Chondrocyte (in vitro differentiated cells): Measurements from ENCODE around the gene PSMD13. TPM values are rescaled to one million over a fixed set of nuclear protein-coding genes. Genes with fewer than 3 reads are reported as not detected.

Experiments
- DNase-seq: peaks from one replicate; pipeline ENCODE4 v3.0.0; 2021; ENCODE audit warnings: mixed read lengths, low spot score
- H3K27ac Mint-ChIP-seq: one replicate; pipeline ENCODE4 v1.8.0; 2021; ENCODE audit warnings: mild to moderate bottlenecking, moderate library complexity, mixed read lengths; ENCODE audit not compliant: unreplicated experiment
- H3K27me3 Mint-ChIP-seq: 2 replicates; pipeline ENCODE4 v1.8.0; 2021; ENCODE audit warnings: low read depth, mixed read lengths
- H3K36me3 Mint-ChIP-seq: 2 replicates; pipeline ENCODE4 v1.8.0; 2021; ENCODE audit warnings: low read depth, mixed read lengths
- H3K4me1 Mint-ChIP-seq: 2 replicates; pipeline ENCODE4 v1.8.0; 2021; ENCODE audit warnings: low read depth, mild to moderate bottlenecking, mixed read lengths
- H3K4me3 Mint-ChIP-seq: one replicate; pipeline ENCODE4 v1.8.0; 2021; ENCODE audit warnings: mild to moderate bottlenecking, moderate library complexity, mixed read lengths; ENCODE audit not compliant: unreplicated experiment
- H3K9me3 Mint-ChIP-seq: 2 replicates; pipeline ENCODE4 v1.8.0; 2021; ENCODE audit warnings: low read depth, mixed read lengths
- CTCF ChIP-seq: fragments of 200-600 bp; sonication (generic); IDR thresholded peaks from 2 replicates; pipeline ENCODE4 v1.5.0; 2021; ENCODE audit warnings: antibody characterized with exemption, mild to moderate bottlenecking, moderate library complexity
- total RNA-seq: library from RNA; stranded (reverse); gene quantifications from 3 replicates; pipeline ENCODE4 v1.2.1, GENCODE V29; 2021

Gene PSMD13
- total RNA-seq, 1 donor from 2014 or later, result 103 TPM

GRCh38 chr11:252666-253065 lies 15.9 kb downstream of the PSMD13 start:
- Mint-ChIP-seq H3K27ac (no peak overlapping the region), H3K27me3 (no peaks in the 10 kb centered on the region), H3K4me1 (no peaks in the 10 kb centered on the region), H3K36me3 (peaks cover 31% of the 10 kb centered on the region), H3K9me3 (no peaks in the 10 kb centered on the region), H3K4me3 (no peak overlapping the region)
- TF ChIP-seq CTCF, result no peak
- DNase-seq, result no peak

GRCh38 chr11:253160-253885 lies 16.5 kb downstream of the PSMD13 start:
- TF ChIP-seq CTCF, result no peak
- Mint-ChIP-seq H3K4me1 (no peaks in the 10 kb centered on the region), H3K9me3 (no peaks in the 10 kb centered on the region), H3K27me3 (no peaks in the 10 kb centered on the region), H3K27ac (no peak overlapping the region), H3K36me3 (peaks cover 27% of the 10 kb centered on the region), H3K4me3 (no peak overlapping the region)
- no peak for DNase-seq

DNA sequence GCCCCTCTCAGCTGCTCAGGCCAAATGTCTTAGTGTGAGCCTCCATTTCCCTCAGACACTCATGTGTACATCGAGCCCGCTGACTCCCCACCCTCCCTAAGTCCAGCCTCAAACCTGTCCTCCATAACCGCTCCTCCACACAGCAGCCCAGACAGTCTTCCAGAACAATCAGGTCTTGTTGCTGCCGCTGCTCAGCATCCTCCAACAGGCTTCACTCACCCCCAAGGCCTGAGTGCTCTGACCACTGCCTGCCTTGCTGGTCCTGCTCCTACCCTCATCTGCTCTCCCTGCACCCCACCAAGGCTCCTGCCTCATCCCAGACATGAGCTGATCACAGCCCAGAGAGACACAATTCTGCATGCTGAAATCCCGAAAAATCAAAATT lies 17.1 kb downstream of the PSMD13 start:
- TF ChIP-seq CTCF, result no peak
- Mint-ChIP-seq H3K4me1 (no peaks in the 10 kb centered on the region), H3K9me3 (no peaks in the 10 kb centered on the region), H3K36me3 (peaks cover 26% of the 10 kb centered on the region), H3K4me3 (no peak overlapping the region), H3K27me3 (no peaks in the 10 kb centered on the region), H3K27ac (no peak overlapping the region)
- DNase-seq, result no peak

DNA sequence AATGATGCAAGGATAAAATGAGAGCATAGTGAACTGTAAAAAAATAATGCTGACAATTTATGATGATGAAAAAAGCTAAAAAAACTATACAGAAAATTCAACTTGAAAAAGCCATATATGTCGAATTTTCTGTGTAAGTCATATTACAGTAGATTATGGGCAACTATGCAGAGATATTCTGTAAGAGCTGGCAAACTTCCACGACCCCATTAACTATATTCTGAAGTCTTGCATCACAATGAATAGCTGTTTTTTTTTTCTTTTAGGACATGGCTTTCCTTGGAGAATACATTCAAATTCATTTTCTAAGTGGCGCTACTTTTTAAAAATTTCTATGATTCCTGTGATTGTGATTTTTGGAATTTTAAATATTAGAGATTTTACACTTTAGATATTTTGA lies 18.4 kb downstream of the PSMD13 start:
- Mint-ChIP-seq H3K9me3 (no peaks in the 10 kb centered on the region), H3K4me1 (no peaks in the 10 kb centered on the region), H3K27me3 (no peaks in the 10 kb centered on the region), H3K36me3 (peaks cover 22% of the 10 kb centered on the region), H3K27ac (no peak overlapping the region), H3K4me3 (no peak overlapping the region)
- DNase-seq, result no peak
- TF ChIP-seq CTCF, result no peak

- TF ChIP-seq CTCF, result no peak
- Mint-ChIP-seq H3K4me3 (no peak overlapping the region), H3K36me3 (peaks cover 17% of the 10 kb centered on the region), H3K4me1 (no peaks in the 10 kb centered on the region), H3K27me3 (no peaks in the 10 kb centered on the region), H3K27ac (no peak overlapping the region), H3K9me3 (no peaks in the 10 kb centered on the region)
- no peak for DNase-seq
These were observed 19.0 kb downstream of the PSMD13 start for GRCh38 chr11:255816-256215.
